Ramos (cell line): ENCODE measurements around the gene KCNK5.

Experiments
- in situ Hi-C: fragments of 300-500 bp; cut with MboI; formaldehyde crosslinking; loops from one replicate; pipeline ENCODE4 v1.14.3; 2022; ENCODE audit warnings: low sequenced_read_pairs; ENCODE audit not compliant: unreplicated experiment

The KCNK5 gene

GRCh38 chr6:39152262-39152661 lies 77.0 kb downstream of the KCNK5 start:
- in situ Hi-C loops: no loop called here

GRCh38 chr6:39151211-39151610 lies 78.1 kb downstream of the KCNK5 start:
- in situ Hi-C loops: no loop called here

- in situ Hi-C loops: no loop called here
These were observed 84.6 kb downstream of the KCNK5 start for GRCh38 chr6:39144481-39145173.

- in situ Hi-C loops: no loop called here
These were observed 85.9 kb downstream of the KCNK5 start for GRCh38 chr6:39143238-39143930.

GRCh38 chr6:39140556-39141167 lies 88.6 kb downstream of the KCNK5 start:
- in situ Hi-C loops: no loop called here
